GM12878 (cell line): Measurements from ENCODE around the gene PLEKHH2. TPM values are rescaled to one million over a fixed set of nuclear protein-coding genes. Genes with fewer than 3 reads are reported as not detected.

ENCODE experiments used
- ATAC-seq: fragments of 200-7000 bp; cut with Tn5 transposase; 3 replicates; pipeline ENCODE4 v1.9.1; 2020; ENCODE audit warnings: mild to moderate bottlenecking, moderate library complexity
- BruUV-seq: library from RNA; stranded (reverse); fragments of 400-500 nt; replicated peaks from 2 replicates; lab custom pipeline; 2021; lab: Mats Ljungman, UMichigan
- CTCF ChIA-PET: fragments of 300-600 bp; sonication (Branson Sonifier 250); formaldehyde crosslinking; extraction: SDS; loops from one replicate; lab custom pipeline; 2021; ENCODE audit warnings: inconsistent platforms; lab: Yijun Ruan, JAX
- POLR2A ChIA-PET: fragments of 350-600 bp; formaldehyde crosslinking; extraction: SDS; loops from one replicate; lab custom pipeline; 2021; ENCODE audit warnings: inconsistent platforms; lab: Charles Lee
- RAD21 ChIA-PET: fragments of 300-600 bp; sonication (Branson Sonifier 250); formaldehyde crosslinking; loops from one replicate; lab custom pipeline; 2023; ENCODE audit warnings: antibody characterized with exemption; ENCODE audit not compliant: unreplicated experiment; lab: Charles Lee
- SMC1A ChIA-PET: fragments of 300-600 bp; sonication (Branson Sonifier 250); formaldehyde crosslinking; loops from one replicate; lab custom pipeline; 2023; ENCODE audit not compliant: unreplicated experiment, uncharacterized antibody; lab: Charles Lee
- DNase-seq: peaks from one replicate; pipeline ENCODE4 v3.0.0-alpha.2; 2011; ENCODE audit warnings: low read depth, low spot score
- FAIRE-seq: peaks from 3 replicates; lab custom pipeline; 2011; peaks lifted over from hg19 to GRCh38; lab: Jason Lieb, UNC
- H2AFZ ChIP-seq: 2 replicates; pipeline ENCODE4 v1.6.0; 2011; ENCODE audit warnings: low read depth, low read length, control low read depth; ENCODE audit not compliant: control insufficient read depth
- H3K27ac ChIP-seq: 2 replicates; pipeline ENCODE4 v1.5.1; 2011; ENCODE audit warnings: control low read depth; ENCODE audit not compliant: control insufficient read depth, insufficient read depth
- H3K27me3 ChIP-seq, 2 experiments: replicated peaks in 1 of 2; 2 replicates each; pipeline versions ENCODE4 v1.6.0 to v1.6.1; 2011; ENCODE audit warnings: low read length in 1 of 2; ENCODE audit not compliant: control insufficient read depth in 2 of 2, insufficient read depth in 2 of 2
- H3K36me3 ChIP-seq, 2 experiments: 2 replicates each; pipeline ENCODE4 v1.5.1; 2011; ENCODE audit warnings: low read length in 1 of 2; ENCODE audit not compliant: control insufficient read depth in 2 of 2, insufficient read depth in 2 of 2
- H3K4me1 ChIP-seq: 2 replicates; pipeline ENCODE4 v1.6.1; 2011; ENCODE audit warnings: mild to moderate bottlenecking, low read length, moderate library complexity, mixed read lengths; ENCODE audit not compliant: control insufficient read depth, insufficient read depth
- H3K4me2 ChIP-seq: 2 replicates; pipeline ENCODE4 v1.6.0; 2011; ENCODE audit warnings: control low read depth; ENCODE audit not compliant: control insufficient read depth, insufficient read depth
- H3K4me3 ChIP-seq: fragments of 200-600 bp; sonication (generic); 2 replicates; pipeline ENCODE4 v1.5.1; 2016
- H3K79me2 ChIP-seq: 2 replicates; pipeline ENCODE4 v1.6.0; 2011; ENCODE audit warnings: low read length; ENCODE audit not compliant: control insufficient read depth, insufficient read depth
- H3K9ac ChIP-seq: 2 replicates; pipeline ENCODE4 v1.8.0; 2011; ENCODE audit warnings: low read length, control low read depth, mixed read lengths; ENCODE audit not compliant: control insufficient read depth, insufficient read depth
- H3K9me3 ChIP-seq: replicated peaks from 3 replicates; pipeline ENCODE4 v1.5.1; 2011; ENCODE audit warnings: mild to moderate bottlenecking, low read length; ENCODE audit not compliant: control insufficient read depth, insufficient read depth
- H4K20me1 ChIP-seq: 2 replicates; pipeline ENCODE4 v1.6.0; 2011; ENCODE audit not compliant: control insufficient read depth, insufficient read depth
- CHD1 ChIP-seq: IDR thresholded peaks from 2 replicates; pipeline ENCODE4 v1.6.1; 2012; ENCODE audit warnings: low read depth, low read length, improper control_type of control experiment
- DPF2 ChIP-seq: fragments of 450-650 bp; IDR thresholded peaks from 2 replicates; pipeline ENCODE4 v1.6.1; 2017; ENCODE audit warnings: mild to moderate bottlenecking
- MLLT1 ChIP-seq: fragments of 450-650 bp; IDR thresholded peaks from 2 replicates; pipeline ENCODE4 v1.6.1; 2016; ENCODE audit warnings: mild to moderate bottlenecking
- RFX5 ChIP-seq: IDR thresholded peaks from 2 replicates; pipeline ENCODE4 v1.6.1; 2011; ENCODE audit warnings: low read depth, low read length, improper control_type of control experiment
- SMAD5 ChIP-seq: IDR thresholded peaks from 2 replicates; pipeline ENCODE4 v1.6.1; 2016; ENCODE audit warnings: antibody characterized with exemption, low read depth
- TBL1XR1 ChIP-seq: IDR thresholded peaks from 2 replicates; pipeline ENCODE4 v1.6.1; 2012; ENCODE audit warnings: low read depth, low read length, improper control_type of control experiment
- YBX1 ChIP-seq: fragments of 450-650 bp; IDR thresholded peaks from 2 replicates; pipeline ENCODE4 v1.6.1; 2016; ENCODE audit warnings: antibody characterized with exemption
- YY1 ChIP-seq: IDR thresholded peaks from 2 replicates; pipeline ENCODE4 v1.6.1; 2011; ENCODE audit warnings: low read depth, mild to moderate bottlenecking, low read length
- WGBS: methylation state at CpG from one replicate; pipeline ENCODE4 v1.1.6; 2016; ENCODE audit warnings: low lambda C conversion rate; ENCODE audit not compliant: insufficient replicate concordance, insufficient coverage; ENCODE audit errors: missing lambda C conversion rate; 5-methylcytosine and 5-hydroxymethylcytosine counted together
- in situ Hi-C: fragments of 300-500 bp; cut with MboI; formaldehyde crosslinking; loops from 9 replicates; pipeline ENCODE4 v1.14.3; 2018; ENCODE audit warnings: mixed read lengths
- intact Hi-C: fragments of 100-400 bp; cut with micrococcal nuclease; formaldehyde crosslinking; loops from one replicate; pipeline ENCODE4 v1.14.2; 2022; ENCODE audit not compliant: unreplicated experiment
- polyA plus RNA-seq, 11 experiments: library from polyadenylated mRNA; depleted of rRNA in 4 of 11; unstranded in 6 of 11; stranded (reverse) in 5 of 11; fragments of >200 nt; fragmentation: Nextera tagmentation in 4 of 11; fragmentation: Illumina TruSeq in 1 of 11; extraction: Ambion mirVana in 4 of 11; extraction: Trizol in 1 of 11; gene quantifications; 1 replicate in 1 of 11; 2 replicates in 10 of 11; pipeline versions ENCODE4 v1.2.1 to v1.2.3, GENCODE V29; 2011 to 2016; ENCODE audit warnings: inconsistent platforms in 2 of 11, missing spikeins in 2 of 11, low read depth in 1 of 11
- total RNA-seq, 4 experiments: library from RNA; depleted of rRNA in 3 of 4; stranded (reverse); fragments of >200 nt in 3 of 4; fragmentation: Illumina TruSeq in 1 of 4; extraction: Trizol in 1 of 4; gene quantifications; 2 replicates each; pipeline versions ENCODE4 v1.2.1 to v1.2.3, GENCODE V29; 2013 to 2021

PLEKHH2 gene
- total and polyA plus RNA-seq, 10 of the 15 experiments (the other 5 are each of a cell fraction or from before 2014, with no cell fraction given): not detected

DNA sequence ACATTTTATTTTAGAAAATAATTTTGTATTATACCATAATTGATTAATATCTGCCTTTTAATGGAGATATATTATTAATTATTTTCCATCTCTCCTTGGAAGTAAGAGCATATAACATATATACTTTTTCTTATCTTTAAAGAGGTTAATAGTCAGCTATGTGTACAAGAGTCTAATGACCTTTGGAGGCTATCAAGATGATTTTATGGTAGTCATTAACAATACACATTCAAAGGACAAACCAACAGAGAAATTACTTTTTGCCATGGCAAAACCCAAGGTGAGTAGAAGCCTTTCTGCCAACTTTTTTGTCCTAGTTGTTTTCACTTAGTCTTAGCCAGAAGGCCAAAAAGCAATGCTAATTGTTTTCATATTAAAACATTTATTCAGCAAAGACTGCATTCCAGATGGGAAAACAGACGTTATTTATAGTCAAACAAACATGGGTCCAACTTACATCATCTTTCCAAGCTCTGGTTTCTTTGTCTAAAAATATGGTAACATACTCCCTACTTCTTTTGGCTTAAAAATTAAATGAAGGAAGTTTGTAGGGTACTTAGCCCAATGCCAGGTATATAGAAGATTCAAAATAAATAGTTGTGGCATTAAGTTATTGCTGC, 127.1 kb downstream of the PLEKHH2 start:
- FAIRE-seq: no peak
- no peak overlapping the region for H3K4me3 ChIP-seq
- H4K20me1 ChIP-seq: no peaks in the 10 kb centered on the region
- POLR2A ChIA-PET: no interaction called here
- H3K4me1 ChIP-seq: no peaks in the 10 kb centered on the region
- no peak for DNase-seq
- no peak overlapping the region for H3K4me2 ChIP-seq
- TF ChIP-seq MLLT1 (no peak), YY1 (no peak), YBX1 (no peak), TBL1XR1 (no peak), CHD1 (no peak), SMAD5 (no peak), DPF2 (no peak), RFX5 (no peak)
- CTCF ChIA-PET: no interaction called here
- in situ Hi-C loops (no loop called here), intact Hi-C loops (no loop called here)
- no peaks in the 10 kb centered on the region for H3K27me3 ChIP-seq
- no TSS peak for BruUV-seq
- no peaks in the 10 kb centered on the region for H3K9me3 ChIP-seq
- H3K36me3 ChIP-seq: no peaks in the 10 kb centered on the region
- no peak for ATAC-seq
- no peak overlapping the region for H3K9ac ChIP-seq
- no peaks in the 10 kb centered on the region for H3K79me2 ChIP-seq
- WGBS: 17% methylated on average over 1 of the region's 1 CpG
- SMC1A ChIA-PET: no interaction called here
- RAD21 ChIA-PET: no interaction called here
- H2AFZ ChIP-seq: no peak overlapping the region
- H3K27ac ChIP-seq: no peak overlapping the region
